Activated gamma-delta T cell (primary cell): ENCODE measurements around the gene LGR6.
"Not testable (repeated sequence)": the region's sequence is repeated elsewhere in the genome, so short reads cannot be mapped to it uniquely, and the experiment has no call there.

Experiments
- DNase-seq: peaks from one replicate; lab custom pipeline; 2025; lab: John Stamatoyannopoulos, UW
- total RNA-seq, 2 donors: gene quantifications; one replicate each; lab custom pipeline; 2026; lab: John Stamatoyannopoulos, UW

The LGR6 gene
- 1.2 to 12.9 reads per million in 2 donors for total RNA-seq

DNA sequence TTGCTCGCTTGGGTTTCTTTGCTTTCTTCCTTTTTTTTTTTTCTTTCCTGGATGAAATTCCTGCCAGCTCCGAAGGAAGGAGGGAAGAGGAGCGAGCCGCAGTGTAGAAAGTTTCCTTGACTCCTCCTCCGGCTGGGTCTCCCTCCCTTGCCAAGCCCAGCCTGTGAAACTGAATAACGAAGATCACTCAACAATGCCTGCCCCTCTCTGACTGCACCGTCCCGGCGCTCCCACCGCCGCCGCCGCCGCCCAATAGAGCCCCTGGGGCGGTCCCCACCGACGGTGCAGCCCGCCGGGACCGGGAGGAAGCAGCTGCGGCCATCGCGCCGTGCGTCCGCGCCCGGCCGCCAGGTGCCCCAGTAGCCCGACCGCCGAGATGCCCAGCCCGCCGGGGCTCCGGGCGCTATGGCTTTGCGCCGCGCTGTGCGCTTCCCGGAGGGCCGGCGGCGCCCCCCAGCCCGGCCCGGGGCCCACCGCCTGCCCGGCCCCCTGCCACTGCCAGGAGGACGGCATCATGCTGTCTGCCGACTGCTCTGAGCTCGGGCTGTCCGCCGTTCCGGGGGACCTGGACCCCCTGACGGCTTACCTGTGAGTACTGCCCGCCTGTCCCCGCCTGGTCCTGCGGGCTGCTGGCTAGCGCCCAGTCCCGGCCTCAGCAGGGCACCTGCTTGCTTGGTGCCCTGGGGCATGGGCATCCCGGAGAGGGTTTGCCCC lies at the start of gene LGR6:
LGR6 (plus strand) TSS at position 186 of the 714 bp plus-strand sequence; CDS start at position 377, 191 bp downstream.
- no peak for DNase-seq

GRCh38 chr1:202144402-202145067 lies 49.1 kb upstream of the LGR6 start, which contains the start of gene ARL8A:
ARL8A (minus strand) TSS chr1:202144737; CDS start chr1:202144572, 165 bp downstream.
- DNase-seq: peak; percentile 50

GRCh38 chr1:202145068-202145743 lies 48.4 kb upstream of the LGR6 start:
- no peak for DNase-seq

DNA sequence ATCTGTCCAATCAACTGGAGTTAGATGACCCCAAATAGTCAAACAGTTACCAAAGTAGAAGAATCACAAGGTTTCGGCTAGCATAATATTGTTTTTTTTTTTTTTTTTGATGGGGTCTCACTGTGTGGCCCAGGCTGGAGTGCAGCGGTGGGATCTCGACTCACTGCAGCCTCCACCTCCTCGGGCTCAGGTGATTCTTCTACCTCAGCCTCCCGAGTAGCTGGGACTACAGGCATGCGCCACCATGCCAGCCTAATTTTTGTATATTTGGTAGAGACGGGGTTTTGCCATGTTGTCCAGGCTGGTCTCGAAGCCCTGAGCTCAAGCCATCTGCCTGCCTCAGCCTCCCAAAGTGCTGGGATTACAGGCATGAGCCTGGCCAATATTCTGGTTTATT lies 47.9 kb upstream of the LGR6 start:
- DNase-seq: not testable (repeated sequence)

- DNase-seq: no peak
These were observed 47.3 kb upstream of the LGR6 start for GRCh38 chr1:202146279-202146678.

DNA sequence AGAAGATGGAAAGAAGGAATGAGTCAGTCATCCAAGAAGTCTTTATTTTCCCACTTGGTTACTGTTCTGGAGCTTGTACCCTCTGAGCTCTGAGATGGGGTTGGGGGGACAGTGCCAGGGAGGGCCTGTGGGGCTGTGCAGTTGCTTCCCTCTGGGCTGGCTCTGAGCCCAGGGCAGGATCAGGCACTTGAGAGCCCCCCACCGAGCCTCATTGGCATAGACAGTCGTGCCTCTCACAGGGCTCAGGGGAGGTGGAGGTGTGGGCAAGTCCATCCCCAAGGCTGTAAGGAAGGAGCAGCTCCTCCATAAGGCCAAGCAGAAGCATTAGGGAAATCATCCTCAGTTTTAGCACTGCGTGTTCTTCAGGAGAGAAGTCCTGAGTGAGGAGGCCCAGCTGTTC lies 46.6 kb upstream of the LGR6 start:
- DNase-seq: no peak

- DNase-seq: no peak
These were observed 45.2 kb upstream of the LGR6 start for GRCh38 chr1:202148391-202148790.

DNA sequence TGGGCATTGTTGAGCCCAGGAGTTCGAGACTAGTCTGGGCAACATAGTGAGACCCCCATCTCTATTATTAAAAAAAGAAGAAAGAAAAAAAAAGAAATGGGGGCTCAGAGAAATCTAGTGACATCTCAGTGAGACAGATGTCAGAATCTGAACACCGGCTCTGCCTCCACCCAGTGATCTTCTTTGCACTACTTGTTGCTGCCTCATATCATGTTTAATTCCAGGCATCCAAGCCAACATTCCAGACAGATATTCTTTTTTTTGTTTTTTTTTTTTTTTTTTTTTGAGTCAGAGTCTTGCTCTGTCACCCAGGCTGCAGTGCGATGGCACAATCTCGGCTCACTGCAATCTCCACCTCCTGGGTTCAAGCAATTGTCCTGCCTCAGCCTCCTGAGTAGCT lies 44.0 kb upstream of the LGR6 start:
- no peak for DNase-seq

GRCh38 chr1:202150187-202150586 lies 43.4 kb upstream of the LGR6 start:
- no peak for DNase-seq

GRCh38 chr1:202150602-202151001 lies 43.0 kb upstream of the LGR6 start:
- no peak for DNase-seq

DNA sequence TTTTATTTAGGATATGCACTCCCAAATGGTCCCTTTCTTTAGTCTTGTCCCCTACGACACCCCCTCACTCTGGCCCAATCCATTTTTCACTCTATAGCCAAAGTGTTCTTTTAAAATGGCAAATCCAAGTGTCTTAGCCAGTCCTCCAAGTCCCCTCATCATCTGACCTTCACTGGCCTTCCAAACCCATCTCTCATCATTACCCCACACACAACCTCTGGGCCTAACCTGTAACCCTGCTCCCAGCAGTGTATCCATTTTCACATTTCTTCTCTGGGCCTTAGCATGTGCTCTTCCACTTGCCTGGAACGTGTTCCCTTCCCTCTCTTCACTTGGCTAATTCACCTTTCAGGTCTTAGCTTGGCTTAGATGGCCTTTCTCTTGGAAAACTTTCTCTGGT lies 42.6 kb upstream of the LGR6 start:
- DNase-seq: no peak

GRCh38 chr1:202152399-202152798 lies 41.2 kb upstream of the LGR6 start:
- no peak for DNase-seq

DNA sequence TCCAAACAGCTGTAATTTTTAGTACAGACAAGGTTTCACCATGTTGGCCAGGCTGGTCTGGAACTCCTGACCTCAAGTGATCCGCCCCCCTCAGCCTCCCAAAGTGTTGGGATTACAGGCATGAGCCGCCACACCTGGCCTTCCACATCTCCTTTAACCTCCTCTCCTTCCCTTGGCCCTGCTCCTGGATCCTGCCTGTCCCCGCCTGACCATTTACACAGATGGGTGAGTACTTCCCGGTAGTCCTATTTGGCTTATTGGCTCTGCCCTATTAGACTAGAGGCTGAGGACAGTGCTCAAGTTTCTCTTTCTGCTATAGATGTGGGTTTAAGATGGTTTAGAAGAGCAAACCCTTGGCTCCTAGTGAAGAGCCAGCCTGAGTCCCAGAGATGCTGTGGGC lies 40.3 kb upstream of the LGR6 start:
- DNase-seq: no peak

- no peak for DNase-seq
These were observed 39.3 kb upstream of the LGR6 start for GRCh38 chr1:202154148-202154765.

GRCh38 chr1:202154766-202155477 lies 38.7 kb upstream of the LGR6 start:
- DNase-seq: no peak

- no peak for DNase-seq
These were observed 38.0 kb upstream of the LGR6 start for GRCh38 chr1:202155478-202156021.

GRCh38 chr1:202156590-202156989 lies 37.0 kb upstream of the LGR6 start:
- DNase-seq: no peak

GRCh38 chr1:202157945-202158344 lies 35.7 kb upstream of the LGR6 start:
- no peak for DNase-seq

DNA sequence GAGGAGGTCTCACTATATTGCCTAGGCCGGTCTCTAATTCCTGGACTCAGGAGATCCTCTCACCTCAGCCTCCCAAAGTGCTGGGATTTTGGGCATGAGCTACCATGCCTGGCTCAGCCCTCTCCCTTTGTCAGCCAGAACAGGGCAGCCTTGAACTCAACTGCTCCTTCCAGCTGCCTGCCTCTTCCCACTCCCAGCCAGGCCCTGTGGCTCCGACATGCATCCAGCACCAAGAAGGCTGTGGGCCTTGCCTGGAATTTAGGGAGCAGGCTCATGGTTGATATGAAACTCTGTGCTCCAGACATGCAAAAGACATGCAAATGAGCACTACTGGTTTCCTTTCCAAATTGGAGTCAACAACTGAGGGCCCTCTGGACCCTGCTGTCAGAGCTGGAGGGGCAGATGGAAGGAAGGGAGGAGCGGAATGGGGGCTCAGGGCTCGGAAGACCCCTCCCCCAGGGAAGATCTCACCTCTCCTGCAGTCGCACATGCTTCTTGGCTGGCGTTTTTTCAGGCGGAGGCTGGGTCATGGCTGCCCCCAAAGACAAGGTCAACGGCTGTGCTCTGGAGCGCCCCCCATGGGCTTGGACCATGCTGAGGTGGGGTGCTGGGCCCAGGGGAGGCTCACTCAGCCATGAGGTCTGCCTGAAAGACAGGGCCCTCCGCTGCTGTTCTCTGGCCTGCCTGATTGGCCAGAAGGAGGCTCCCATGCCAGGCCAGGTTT lies 34.6 kb upstream of the LGR6 start:
- DNase-seq: no peak

- no peak for DNase-seq
These were observed 33.8 kb upstream of the LGR6 start for GRCh38 chr1:202159534-202160371.
